ENCODE measurements around the gene ZNF292.

- no peak for TF ChIP-seq POLR2A (IDR thresholded peaks at IDR 0.05)
- TF ChIP-seq CTCF (IDR thresholded peaks at IDR 0.05), result no peak
Measured at GRCh38 chr6:87308970-87309369, 153.6 kb downstream of the ZNF292 start.
